Mononuclear cell (primary cell): ENCODE measurements around the gene ACSS2. TPM values are rescaled to one million over a fixed set of nuclear protein-coding genes. Genes with fewer than 3 reads are reported as not detected.

Source experiments
- H3K27me3 ChIP-seq: 2 replicates; pipeline ENCODE4 v1.6.0; 2011; ENCODE audit warnings: low read length, control low read depth; ENCODE audit not compliant: insufficient read depth
- H3K4me1 ChIP-seq: 2 replicates; pipeline ENCODE4 v1.5.1; 2011; ENCODE audit warnings: mild to moderate bottlenecking, low read length, control low read depth; ENCODE audit not compliant: insufficient read depth
- H3K4me3 ChIP-seq: 2 replicates; pipeline ENCODE4 v1.5.1; 2011; ENCODE audit warnings: mild to moderate bottlenecking, low read length, moderate library complexity
- H3K9me3 ChIP-seq: 2 replicates; pipeline ENCODE4 v1.5.1; 2011; ENCODE audit warnings: low read depth, mild to moderate bottlenecking, control low read depth, low read length
- total RNA-seq: library from RNA; depleted of rRNA; stranded (reverse); fragments of >200 nt; gene quantifications from one replicate; pipeline ENCODE4 v1.2.3, GENCODE V29; 2012

Gene ACSS2
- total RNA-seq, 1 donor, result 18.4 TPM

DNA sequence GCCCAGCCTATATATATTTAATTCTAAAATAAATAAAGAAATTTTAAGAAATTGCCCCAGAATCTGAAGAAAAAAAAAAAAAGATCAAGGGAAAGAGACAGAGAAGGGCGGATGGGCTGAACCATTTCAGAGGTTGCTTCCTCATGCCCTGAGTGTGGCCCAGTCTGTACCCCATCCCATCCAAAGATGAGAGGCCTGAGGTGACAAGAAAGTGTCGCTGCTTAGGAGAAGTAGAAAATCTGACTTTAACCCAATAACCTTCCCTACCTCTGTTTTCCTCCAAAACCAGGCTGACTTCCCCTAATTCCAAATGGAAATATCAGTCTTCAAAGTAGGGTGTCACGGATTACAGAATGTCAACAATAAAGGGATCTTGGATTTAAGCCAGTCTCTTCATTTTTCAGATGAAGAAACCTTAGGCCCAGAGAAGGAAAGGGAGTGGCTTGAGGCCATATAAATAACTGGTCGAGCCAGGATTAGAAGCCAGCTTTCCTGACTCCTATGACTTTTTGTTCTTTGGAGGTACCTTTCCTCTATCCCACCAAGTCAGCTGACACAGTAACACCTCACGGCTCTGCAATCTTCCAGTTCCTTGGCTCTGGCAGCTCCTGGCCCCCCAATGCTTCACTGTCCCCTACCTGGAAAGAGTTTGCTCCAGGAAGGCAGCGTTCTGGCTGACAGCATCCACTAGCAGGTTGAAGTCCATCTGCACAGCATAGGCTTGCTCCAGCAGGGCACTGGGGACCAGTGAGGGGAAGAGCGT is 69.1 kb downstream of the ACSS2 start:
- Histone ChIP-seq H3K9me3 (no peaks in the 10 kb centered on the region), H3K4me1 (peaks cover 12% of the 10 kb centered on the region), H3K4me3 (no peak overlapping the region), H3K27me3 (no peaks in the 10 kb centered on the region)

DNA sequence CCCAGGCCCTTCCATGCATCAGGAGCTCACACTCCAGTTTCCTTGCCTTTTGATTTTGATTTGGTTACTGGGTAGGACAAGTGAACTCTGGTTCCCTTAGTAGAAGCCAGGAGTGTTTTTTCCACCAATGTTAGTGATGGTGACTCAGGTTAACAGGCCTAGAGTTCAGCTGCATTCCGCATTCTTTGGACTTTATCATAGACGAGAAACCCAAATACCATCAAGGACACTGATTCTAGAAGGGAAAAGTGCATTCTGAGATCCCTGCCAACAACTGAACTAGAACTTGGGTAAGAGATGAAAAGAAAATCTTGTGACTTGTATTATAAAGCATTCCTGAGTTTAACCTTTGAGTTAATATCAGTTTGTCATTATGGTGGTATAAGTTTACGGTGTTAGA is 70.2 kb downstream of the ACSS2 start:
- H3K27me3 ChIP-seq, result no peaks in the 10 kb centered on the region
- no peaks in the 10 kb centered on the region for H3K9me3 ChIP-seq
- no peak overlapping the region for H3K4me3 ChIP-seq
- peaks cover under 1% of the 10 kb centered on the region for H3K4me1 ChIP-seq

- no peaks in the 10 kb centered on the region for H3K4me1 ChIP-seq
- no peaks in the 10 kb centered on the region for H3K9me3 ChIP-seq
- H3K27me3 ChIP-seq, result no peaks in the 10 kb centered on the region
- H3K4me3 ChIP-seq, result no peak overlapping the region
Measured at GRCh38 chr20:34947336-34947735, 70.9 kb downstream of the ACSS2 start.

DNA sequence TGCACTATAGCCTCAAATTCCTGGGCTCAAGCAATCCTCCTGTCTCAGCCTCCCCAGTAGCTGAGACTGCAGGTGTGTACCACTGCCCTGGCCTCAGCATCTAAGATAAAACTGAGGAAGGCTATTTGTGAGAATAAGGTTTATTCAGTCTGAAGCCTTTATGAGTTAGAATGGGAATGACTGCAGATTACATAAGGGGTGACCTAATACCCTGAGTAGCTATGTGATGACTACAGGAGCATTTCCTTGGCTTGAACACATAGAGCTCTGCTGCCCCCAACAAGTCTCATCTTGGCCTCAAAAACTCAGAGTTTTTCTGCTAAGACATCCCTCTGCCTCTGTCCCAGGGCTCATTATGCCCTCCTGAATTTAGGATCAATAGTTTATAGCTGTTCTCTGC is 71.6 kb downstream of the ACSS2 start:
- Histone ChIP-seq H3K4me3 (no peak overlapping the region), H3K4me1 (no peaks in the 10 kb centered on the region), H3K9me3 (no peaks in the 10 kb centered on the region), H3K27me3 (no peaks in the 10 kb centered on the region)

DNA sequence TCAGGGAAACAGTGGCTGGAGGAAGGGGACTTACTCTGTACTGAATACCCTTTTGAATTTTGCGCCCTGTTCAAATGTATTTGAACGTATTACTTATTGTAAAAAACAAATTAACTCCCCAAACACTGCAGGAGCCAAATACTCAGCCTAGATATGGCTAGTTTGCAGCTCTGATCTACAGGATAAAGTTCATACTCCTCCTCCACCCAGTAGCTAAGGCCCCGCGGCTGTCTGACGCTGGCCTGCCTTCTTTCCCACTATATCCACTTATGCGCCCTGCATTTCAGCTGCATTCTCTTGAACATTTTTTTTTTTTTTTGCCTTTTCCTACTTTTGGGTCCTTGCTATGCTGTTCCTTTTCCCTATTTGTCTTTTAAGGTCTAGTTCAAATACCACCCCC is 72.7 kb downstream of the ACSS2 start:
- Histone ChIP-seq H3K9me3 (no peaks in the 10 kb centered on the region), H3K4me3 (no peak overlapping the region), H3K4me1 (no peaks in the 10 kb centered on the region), H3K27me3 (no peaks in the 10 kb centered on the region)

GRCh38 chr20:34951252-34951651 is 74.8 kb downstream of the ACSS2 start:
- H3K4me1 ChIP-seq, result peaks cover 12% of the 10 kb centered on the region
- no peak overlapping the region for H3K4me3 ChIP-seq
- H3K9me3 ChIP-seq, result no peaks in the 10 kb centered on the region
- H3K27me3 ChIP-seq, result no peaks in the 10 kb centered on the region

GRCh38 chr20:34951652-34952051 is 75.2 kb downstream of the ACSS2 start:
- no peak overlapping the region for H3K4me3 ChIP-seq
- H3K9me3 ChIP-seq, result no peaks in the 10 kb centered on the region
- no peaks in the 10 kb centered on the region for H3K27me3 ChIP-seq
- H3K4me1 ChIP-seq, result peaks cover 16% of the 10 kb centered on the region

- H3K9me3 ChIP-seq, result no peaks in the 10 kb centered on the region
- no peaks in the 10 kb centered on the region for H3K27me3 ChIP-seq
- no peak overlapping the region for H3K4me3 ChIP-seq
- peaks cover 16% of the 10 kb centered on the region for H3K4me1 ChIP-seq
Measured at GRCh38 chr20:34952671-34953070, 76.3 kb downstream of the ACSS2 start.

- no peak overlapping the region for H3K4me3 ChIP-seq
- peaks cover 16% of the 10 kb centered on the region for H3K4me1 ChIP-seq
- no peaks in the 10 kb centered on the region for H3K9me3 ChIP-seq
- no peaks in the 10 kb centered on the region for H3K27me3 ChIP-seq
Measured at GRCh38 chr20:34953960-34954359, 77.5 kb downstream of the ACSS2 start.

DNA sequence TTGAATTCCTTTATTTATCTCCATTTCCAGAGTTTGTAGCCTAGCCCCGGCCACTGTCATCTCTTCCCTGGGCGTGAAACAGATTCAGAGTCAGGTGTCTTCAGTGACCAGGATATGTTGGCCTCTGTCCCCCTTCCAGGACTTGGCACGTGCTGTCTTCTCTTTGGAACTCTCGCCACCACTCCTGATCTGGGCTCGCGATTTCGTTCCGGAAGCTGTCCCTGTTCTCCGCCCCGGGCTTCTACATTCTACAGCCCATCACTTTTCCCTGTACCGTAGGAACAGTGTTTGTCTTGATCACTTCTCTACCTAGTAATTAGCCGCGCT is 78.5 kb downstream of the ACSS2 start:
- H3K27me3 ChIP-seq, result no peaks in the 10 kb centered on the region
- H3K4me3 ChIP-seq, result peak overlapping the region; percentile 66
- H3K9me3 ChIP-seq, result no peaks in the 10 kb centered on the region
- H3K4me1 ChIP-seq, result peaks cover 16% of the 10 kb centered on the region

GRCh38 chr20:34955231-34956040 is 79.0 kb downstream of the ACSS2 start, which contains the start of the genes GSS and MYH7B:
Gene GSS (minus strand): TSS chr20:34955806. CDS start chr20:34951852, 3,954 bp downstream.
Gene MYH7B (plus strand): TSS chr20:34955868. CDS start chr20:34978006, 22,138 bp downstream.
- H3K27me3 ChIP-seq, result no peaks in the 10 kb centered on the region
- peak within 1 kb of the TSS; percentile 66 for H3K4me3 ChIP-seq
- no peaks in the 10 kb centered on the region for H3K9me3 ChIP-seq
- H3K4me1 ChIP-seq, result peaks cover 16% of the 10 kb centered on the region

- Histone ChIP-seq H3K4me3 (peak overlapping the region; percentile 66), H3K9me3 (no peaks in the 10 kb centered on the region), H3K4me1 (peaks cover 16% of the 10 kb centered on the region), H3K27me3 (no peaks in the 10 kb centered on the region)
Measured at GRCh38 chr20:34956041-34956458, 79.6 kb downstream of the ACSS2 start.

DNA sequence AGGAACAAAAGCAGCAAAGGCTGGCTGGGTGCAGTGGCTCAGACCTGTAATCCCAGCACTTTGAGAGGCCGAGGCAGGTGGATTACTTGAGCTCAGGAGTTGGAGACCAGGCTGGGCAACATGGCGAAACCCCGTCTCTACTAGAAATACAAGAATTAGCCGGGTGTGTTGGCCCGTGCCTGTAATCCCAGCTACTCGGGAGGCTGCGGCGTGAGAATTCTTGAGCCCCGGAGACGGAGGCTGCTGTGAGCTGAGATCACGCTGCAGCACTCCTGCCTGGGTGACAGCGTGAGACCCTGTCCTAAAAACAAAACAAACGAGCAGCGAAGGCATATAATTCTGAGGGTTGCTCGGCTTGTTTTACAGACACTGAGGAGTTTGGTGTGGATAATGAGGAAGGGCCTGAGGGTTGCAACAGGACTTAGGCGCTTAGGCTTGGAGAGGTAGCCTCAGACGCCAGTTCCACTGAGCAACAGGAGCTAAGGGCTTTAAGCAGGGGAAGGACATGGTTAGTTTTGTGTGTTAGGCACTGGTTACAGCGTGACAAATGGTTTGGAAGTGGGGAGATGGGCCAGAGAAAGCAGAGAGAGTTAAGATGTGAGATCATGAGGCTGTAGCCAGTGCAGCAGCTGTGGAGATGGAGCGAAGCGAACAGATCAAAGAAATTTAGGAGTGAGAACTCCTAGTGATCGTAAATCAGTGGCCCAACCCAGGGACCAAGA is 80.5 kb downstream of the ACSS2 start:
- H3K4me1 ChIP-seq, result peaks cover 16% of the 10 kb centered on the region
- H3K27me3 ChIP-seq, result no peaks in the 10 kb centered on the region
- no peaks in the 10 kb centered on the region for H3K9me3 ChIP-seq
- no peak overlapping the region for H3K4me3 ChIP-seq

- no peak overlapping the region for H3K4me3 ChIP-seq
- H3K27me3 ChIP-seq, result no peaks in the 10 kb centered on the region
- H3K9me3 ChIP-seq, result no peaks in the 10 kb centered on the region
- H3K4me1 ChIP-seq, result no peaks in the 10 kb centered on the region
Measured at GRCh38 chr20:34964486-34964885, 88.1 kb downstream of the ACSS2 start.

- H3K9me3 ChIP-seq, result no peaks in the 10 kb centered on the region
- H3K4me3 ChIP-seq, result no peak overlapping the region
- no peaks in the 10 kb centered on the region for H3K27me3 ChIP-seq
- no peaks in the 10 kb centered on the region for H3K4me1 ChIP-seq
Measured at GRCh38 chr20:34965051-34965450, 88.6 kb downstream of the ACSS2 start.
